KMS-11 (cell line): ENCODE measurements around the gene PCDH19.

Experiments used
- H2AFZ ChIP-seq: fragments of 200-600 bp; sonication (generic); 2 replicates; pipeline ENCODE4 v1.6.1; 2016; ENCODE audit warnings: antibody characterized with exemption, mixed run types, low read depth
- H3K27ac ChIP-seq: fragments of 200-600 bp; sonication (generic); 2 replicates; pipeline ENCODE4 v1.6.1; 2016; ENCODE audit warnings: mild to moderate bottlenecking, mixed run types
- H3K27me3 ChIP-seq: fragments of 200-600 bp; sonication (generic); 2 replicates; pipeline ENCODE4 v1.6.1; 2017; ENCODE audit warnings: mild to moderate bottlenecking, low read depth, mixed run types, moderate library complexity; ENCODE audit not compliant: insufficient read depth
- H3K36me3 ChIP-seq: fragments of 200-600 bp; sonication (generic); 2 replicates; pipeline ENCODE4 v1.6.1; 2017; ENCODE audit warnings: mild to moderate bottlenecking, mixed run types; ENCODE audit not compliant: insufficient read depth
- H3K4me1 ChIP-seq: fragments of 200-600 bp; sonication (generic); 2 replicates; pipeline ENCODE4 v1.6.1; 2016; ENCODE audit warnings: mild to moderate bottlenecking, low read depth, mixed run types; ENCODE audit not compliant: poor library complexity, severe bottlenecking
- H3K4me2 ChIP-seq: fragments of 200-600 bp; sonication (generic); 2 replicates; pipeline ENCODE4 v1.7.0; 2016; ENCODE audit warnings: mild to moderate bottlenecking, mixed run types
- H3K4me3 ChIP-seq: fragments of 200-600 bp; sonication (generic); IDR thresholded peaks from 2 replicates; pipeline ENCODE4 v1.6.1; 2017; ENCODE audit warnings: low read depth, low read length, mixed read lengths; ENCODE audit not compliant: insufficient read depth
- H3K79me2 ChIP-seq: fragments of 200-600 bp; sonication (generic); 2 replicates; pipeline ENCODE4 v1.6.1; 2016; ENCODE audit warnings: low read depth, mixed run types; ENCODE audit not compliant: insufficient read depth
- H3K9ac ChIP-seq: fragments of 200-600 bp; sonication (generic); 2 replicates; pipeline ENCODE4 v1.6.1; 2016; ENCODE audit warnings: mild to moderate bottlenecking, mixed run types
- H4K20me1 ChIP-seq: fragments of 200-600 bp; sonication (generic); 2 replicates; pipeline ENCODE4 v1.6.1; 2016; ENCODE audit warnings: mild to moderate bottlenecking, mixed run types; ENCODE audit not compliant: insufficient read depth
- CTCF ChIP-seq: fragments of 200-600 bp; sonication (generic); conservative IDR thresholded peaks from 2 replicates; pipeline ENCODE4 v1.6.1; 2017; ENCODE audit warnings: low read depth, mild to moderate bottlenecking, antibody characterized with exemption, low read length, moderate library complexity, mixed read lengths

Gene PCDH19

DNA sequence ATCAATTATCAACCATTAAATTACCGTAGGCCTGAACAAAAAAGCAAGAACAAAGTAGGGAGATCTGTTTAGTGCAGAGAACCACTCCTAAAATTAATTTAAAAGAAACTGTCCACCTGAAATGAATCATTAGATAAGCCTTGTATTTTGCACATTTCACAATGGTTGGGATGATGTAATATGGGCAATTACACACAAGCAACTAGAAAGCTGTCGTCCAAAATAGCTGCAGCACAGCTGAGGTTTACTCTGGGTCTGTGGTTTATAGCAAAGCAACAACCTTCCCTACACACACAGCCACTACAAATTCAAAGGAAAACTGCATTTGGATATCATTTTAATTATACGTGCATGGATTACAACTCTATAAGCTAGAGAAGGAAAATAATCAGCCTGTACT, 28.5 kb downstream of the PCDH19 start:
- Histone ChIP-seq H2AFZ (no peak overlapping the region), H3K79me2 (no peaks in the 10 kb centered on the region), H4K20me1 (no peaks in the 10 kb centered on the region), H3K36me3 (no peaks in the 10 kb centered on the region), H3K4me1 (no peaks in the 10 kb centered on the region), H3K27me3 (no peaks in the 10 kb centered on the region), H3K9ac (no peak overlapping the region), H3K27ac (no peak overlapping the region), H3K4me2 (no peak overlapping the region), H3K4me3 (no peak overlapping the region)
- no peak for TF ChIP-seq CTCF

GRCh38 chrX:100379388-100379986, 30.6 kb downstream of the PCDH19 start:
- no peaks in the 10 kb centered on the region for H4K20me1 ChIP-seq
- H3K36me3 ChIP-seq: no peaks in the 10 kb centered on the region
- no peak overlapping the region for H3K27ac ChIP-seq
- H3K4me3 ChIP-seq: no peak overlapping the region
- peak; percentile 48 for TF ChIP-seq CTCF
- H3K79me2 ChIP-seq: no peaks in the 10 kb centered on the region
- H2AFZ ChIP-seq: no peak overlapping the region
- H3K4me2 ChIP-seq: no peak overlapping the region
- no peaks in the 10 kb centered on the region for H3K27me3 ChIP-seq
- H3K9ac ChIP-seq: no peak overlapping the region
- no peaks in the 10 kb centered on the region for H3K4me1 ChIP-seq

DNA sequence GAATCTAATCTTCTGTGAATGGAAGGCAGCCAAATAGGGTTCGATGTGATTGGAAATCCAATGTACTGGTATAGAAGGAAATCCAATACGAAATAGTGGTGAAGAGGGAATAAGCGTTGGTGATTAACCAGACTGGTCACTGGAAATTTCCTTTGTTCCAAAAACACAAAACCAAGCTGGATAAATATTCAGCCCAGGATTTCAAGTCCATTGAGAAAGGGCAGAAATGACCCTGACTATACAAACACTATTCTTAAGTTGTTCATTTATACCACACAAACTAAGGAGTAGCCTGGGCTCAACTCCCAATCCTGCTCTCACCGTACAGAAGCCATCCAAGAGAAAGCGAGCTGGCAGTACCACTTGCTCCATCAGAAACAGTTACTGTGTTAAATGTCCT, 32.2 kb downstream of the PCDH19 start:
- H4K20me1 ChIP-seq: no peaks in the 10 kb centered on the region
- H2AFZ ChIP-seq: no peak overlapping the region
- no peaks in the 10 kb centered on the region for H3K36me3 ChIP-seq
- H3K9ac ChIP-seq: no peak overlapping the region
- no peak overlapping the region for H3K4me2 ChIP-seq
- no peaks in the 10 kb centered on the region for H3K4me1 ChIP-seq
- H3K27ac ChIP-seq: no peak overlapping the region
- H3K27me3 ChIP-seq: no peaks in the 10 kb centered on the region
- no peak for TF ChIP-seq CTCF
- H3K79me2 ChIP-seq: no peaks in the 10 kb centered on the region
- H3K4me3 ChIP-seq: no peak overlapping the region

- Histone ChIP-seq H3K36me3 (no peaks in the 10 kb centered on the region), H2AFZ (no peak overlapping the region), H3K4me2 (no peak overlapping the region), H3K79me2 (no peaks in the 10 kb centered on the region), H3K27ac (no peak overlapping the region), H4K20me1 (no peaks in the 10 kb centered on the region), H3K4me3 (no peak overlapping the region), H3K4me1 (no peaks in the 10 kb centered on the region), H3K27me3 (no peaks in the 10 kb centered on the region), H3K9ac (no peak overlapping the region)
- TF ChIP-seq CTCF: no peak
These were observed 33.5 kb downstream of the PCDH19 start for GRCh38 chrX:100376576-100376975.

GRCh38 chrX:100373673-100374072, 36.4 kb downstream of the PCDH19 start:
- no peak overlapping the region for H3K27ac ChIP-seq
- H3K4me3 ChIP-seq: no peak overlapping the region
- H3K9ac ChIP-seq: no peak overlapping the region
- no peaks in the 10 kb centered on the region for H3K79me2 ChIP-seq
- H3K4me2 ChIP-seq: no peak overlapping the region
- no peak for TF ChIP-seq CTCF
- H2AFZ ChIP-seq: no peak overlapping the region
- H3K4me1 ChIP-seq: no peaks in the 10 kb centered on the region
- no peaks in the 10 kb centered on the region for H4K20me1 ChIP-seq
- H3K36me3 ChIP-seq: no peaks in the 10 kb centered on the region
- no peaks in the 10 kb centered on the region for H3K27me3 ChIP-seq
